NCI-H2081 treated with DMSO at 0.1 percent for 48 hours (cell line): ENCODE results near the gene INSR.

ENCODE experiments used
- DNase-seq: peaks from one replicate; lab custom pipeline; 2025; lab: John Stamatoyannopoulos, UW

The INSR gene

DNA sequence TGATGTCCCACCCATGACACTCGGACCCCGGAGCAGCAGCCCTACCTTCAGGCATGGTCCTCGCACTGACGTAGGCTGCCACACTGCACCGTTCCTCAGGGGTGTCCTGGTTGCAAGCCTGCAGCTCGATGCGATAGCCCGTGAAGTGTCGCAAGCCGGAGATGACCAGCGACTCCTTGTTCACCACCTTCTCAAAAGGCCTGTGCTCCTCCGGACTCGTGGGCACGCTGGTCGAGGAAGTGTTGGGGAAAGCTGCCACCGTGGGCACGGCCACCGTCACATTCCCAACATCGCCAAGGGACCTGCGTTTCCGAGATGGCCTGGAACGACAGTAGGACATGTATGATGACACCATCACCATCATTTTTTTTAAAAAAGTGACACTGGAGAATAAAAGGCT is 151.4 kb downstream of the INSR start:
- DNase-seq, result no peak

DNA sequence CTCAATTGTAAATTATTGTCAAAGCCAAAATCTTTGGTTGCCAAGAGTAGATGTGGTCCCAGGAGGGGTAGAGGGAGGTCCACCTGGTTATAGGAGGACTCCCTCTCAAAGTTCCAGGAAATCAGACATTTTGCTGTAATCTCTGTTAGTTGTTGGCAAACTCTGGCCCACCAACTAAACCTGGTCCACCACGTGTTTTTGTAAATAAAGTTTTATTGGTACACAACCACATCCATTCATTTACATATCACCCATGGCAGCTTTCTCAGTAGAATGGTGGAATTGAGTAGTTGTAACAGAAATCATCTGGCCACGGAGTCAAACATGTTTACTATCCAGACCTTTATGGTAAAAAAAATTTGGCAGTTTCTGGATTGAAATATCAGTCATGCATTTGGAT is 154.1 kb downstream of the INSR start:
- DNase-seq, result no peak

DNA sequence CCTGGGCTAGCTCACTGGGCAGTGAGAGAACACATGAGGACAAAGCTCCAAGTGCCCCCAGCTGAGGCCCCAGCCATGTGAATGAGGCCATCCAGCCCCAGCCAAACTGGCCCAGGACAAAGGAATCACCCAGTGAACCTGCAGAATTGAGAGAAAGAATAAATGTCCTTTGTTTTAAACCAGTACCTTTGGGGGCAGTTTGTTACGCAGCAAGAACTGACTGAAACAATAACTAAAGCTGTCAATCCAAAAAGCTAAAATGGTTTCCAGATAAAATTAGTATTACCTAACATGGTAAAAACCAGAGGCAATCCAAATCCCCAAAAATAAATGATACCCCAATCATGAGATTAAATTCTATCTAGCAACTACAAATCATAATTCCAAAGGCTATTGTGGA is 155.1 kb downstream of the INSR start:
- DNase-seq, result no peak

DNA sequence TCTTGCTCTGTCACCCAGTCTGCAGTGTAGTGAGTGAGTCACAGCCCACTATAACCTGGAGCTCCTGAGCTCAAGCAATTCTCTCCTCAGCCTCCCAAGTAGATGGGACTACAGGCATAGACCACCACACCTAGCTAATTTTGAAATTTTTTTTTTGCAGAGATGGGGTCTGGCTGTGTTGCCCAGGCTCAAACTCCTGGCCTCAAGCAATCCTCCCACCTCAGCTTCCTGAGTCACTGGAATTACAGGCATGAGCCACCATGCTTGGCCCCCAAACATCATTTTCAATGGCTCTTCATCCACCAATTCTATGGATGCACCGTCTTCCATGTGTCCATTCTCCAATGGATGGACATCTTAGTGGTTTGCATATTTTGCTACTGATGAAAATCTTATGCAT is 155.8 kb downstream of the INSR start:
- no peak for DNase-seq

DNA sequence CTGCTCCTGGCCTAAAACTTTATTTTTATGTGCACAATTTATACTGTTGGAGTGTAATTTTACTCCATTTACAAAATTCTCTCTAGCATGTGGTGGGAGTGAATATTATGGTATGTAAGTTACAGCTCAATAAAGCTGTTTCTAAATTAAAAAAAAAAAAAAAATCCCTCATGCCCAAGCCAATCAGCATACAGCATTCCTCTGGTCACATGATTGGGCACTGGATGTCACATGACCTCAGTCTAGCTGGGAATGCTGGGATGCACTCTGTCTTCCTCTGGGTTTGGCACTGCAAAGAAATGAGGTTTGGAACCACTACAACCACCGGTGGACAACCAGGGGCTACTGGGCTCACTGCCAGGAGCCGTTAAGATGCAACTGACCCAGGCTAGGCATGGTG is 157.1 kb downstream of the INSR start:
- no peak for DNase-seq

DNA sequence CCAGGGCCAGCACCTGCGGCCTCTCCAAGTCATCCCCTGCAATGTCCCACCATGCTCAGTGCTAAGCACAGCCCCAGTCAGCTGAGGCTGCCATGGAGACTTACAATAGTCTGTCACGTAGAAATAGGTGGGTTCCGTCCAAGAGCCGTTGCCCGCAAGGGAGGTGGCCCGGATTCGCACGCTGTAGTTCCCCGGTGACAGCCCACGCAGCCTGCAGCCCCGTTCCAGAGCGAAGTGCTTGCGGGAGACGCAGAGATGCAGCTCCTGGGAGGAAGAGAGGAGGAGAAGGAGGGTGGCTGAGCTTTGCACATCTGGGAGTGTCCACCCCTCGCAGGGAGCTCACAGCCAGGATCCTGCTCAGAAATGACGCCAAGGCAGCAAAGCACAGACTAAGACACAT is 162.2 kb downstream of the INSR start:
- no peak for DNase-seq

DNA sequence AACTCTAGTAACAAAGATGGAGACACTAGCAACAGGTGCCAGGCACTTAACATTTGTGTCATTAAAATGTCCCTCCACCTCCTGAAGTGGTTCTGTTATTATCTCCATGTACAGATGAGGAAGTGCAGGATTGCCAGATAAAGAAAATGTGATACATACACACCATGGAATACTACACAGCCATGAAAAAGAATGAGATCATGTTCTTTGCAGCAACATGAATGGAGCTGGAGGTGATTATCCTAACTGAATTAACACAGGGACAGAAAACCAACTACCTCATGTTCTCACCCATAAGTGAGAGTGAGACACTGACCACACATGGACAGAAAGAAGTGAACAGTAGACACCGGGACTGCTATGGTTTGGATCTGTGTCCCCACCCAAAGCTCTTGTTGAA is 164.2 kb downstream of the INSR start:
- no peak for DNase-seq

DNA sequence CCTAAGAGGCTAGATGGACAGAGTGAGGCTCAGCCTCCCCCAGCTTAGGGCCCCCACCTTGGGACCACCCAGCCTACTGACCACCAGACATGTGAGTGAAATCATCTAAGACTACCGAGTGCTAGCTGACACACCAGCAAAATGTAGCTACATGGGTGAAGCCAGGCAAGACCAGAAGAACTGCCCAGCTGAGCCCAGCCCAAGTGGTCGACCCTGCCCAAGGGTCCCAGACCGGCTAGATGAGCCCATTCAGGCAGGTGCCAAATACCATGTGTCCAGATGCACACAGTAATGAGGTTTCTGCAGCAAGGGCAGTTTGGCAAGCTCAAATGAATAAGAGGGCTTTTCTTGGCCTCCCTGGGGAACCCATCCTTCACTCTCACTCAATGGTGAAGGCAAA is 168.1 kb downstream of the INSR start:
- DNase-seq, result no peak

DNA sequence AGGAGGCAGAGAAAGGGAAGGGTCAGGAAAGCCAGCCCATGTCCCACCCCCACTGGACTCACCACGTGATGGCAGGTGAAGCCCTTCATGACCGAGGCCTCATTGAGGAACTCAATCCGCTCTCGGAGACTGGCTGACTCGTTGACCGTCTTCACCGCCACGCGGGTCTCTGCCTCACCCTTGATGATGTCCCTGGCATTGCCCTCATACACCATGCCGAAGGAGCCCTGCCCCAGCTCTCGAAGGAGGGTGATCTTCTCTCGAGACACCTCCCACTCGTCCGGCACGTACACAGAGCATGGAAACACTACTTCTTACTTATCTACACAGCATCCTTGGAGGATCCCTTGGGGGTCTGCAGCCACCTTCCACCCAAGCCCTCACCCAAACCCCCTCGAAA is 169.0 kb downstream of the INSR start:
- DNase-seq, result no peak

DNA sequence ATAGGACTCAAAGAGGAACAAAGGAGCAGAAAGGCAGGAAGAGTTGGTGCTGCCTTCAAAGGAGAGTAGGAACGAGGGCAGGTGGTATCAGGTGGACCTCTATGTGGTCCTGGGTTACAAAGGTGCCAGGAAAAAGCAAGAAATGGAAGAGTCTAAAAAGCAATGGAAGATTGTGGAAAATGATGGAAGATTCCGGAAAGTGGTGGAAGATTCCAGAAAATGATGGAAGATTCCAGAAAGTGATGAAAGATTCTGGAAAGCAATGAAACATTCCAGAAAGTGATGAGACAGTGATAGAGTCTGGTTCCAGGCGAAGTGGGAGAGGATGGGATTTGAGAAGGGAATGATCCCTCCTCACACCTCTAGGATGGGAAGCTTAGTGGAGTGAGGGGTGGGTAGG is 169.4 kb downstream of the INSR start:
- DNase-seq, result no peak

DNA sequence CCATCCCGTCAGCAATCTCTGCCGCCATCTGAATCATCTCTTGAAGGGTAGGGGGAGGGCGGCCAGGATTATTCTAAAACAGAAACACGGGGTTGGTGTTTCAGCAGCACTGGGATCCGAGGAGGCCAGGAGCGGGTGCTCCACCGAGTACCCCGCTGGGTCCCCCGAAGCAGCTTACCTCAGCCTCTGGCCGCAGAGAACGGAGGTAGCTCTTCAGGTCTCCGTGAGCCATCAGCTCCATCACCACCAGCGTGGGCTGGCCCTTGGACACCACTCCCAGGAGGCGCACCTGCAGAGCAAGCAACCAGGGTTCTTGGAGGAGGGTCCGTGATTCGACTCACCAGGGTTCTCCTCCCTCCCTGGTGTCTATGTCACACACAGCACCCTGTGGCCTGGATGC is 171.5 kb downstream of the INSR start:
- no peak for DNase-seq

DNA sequence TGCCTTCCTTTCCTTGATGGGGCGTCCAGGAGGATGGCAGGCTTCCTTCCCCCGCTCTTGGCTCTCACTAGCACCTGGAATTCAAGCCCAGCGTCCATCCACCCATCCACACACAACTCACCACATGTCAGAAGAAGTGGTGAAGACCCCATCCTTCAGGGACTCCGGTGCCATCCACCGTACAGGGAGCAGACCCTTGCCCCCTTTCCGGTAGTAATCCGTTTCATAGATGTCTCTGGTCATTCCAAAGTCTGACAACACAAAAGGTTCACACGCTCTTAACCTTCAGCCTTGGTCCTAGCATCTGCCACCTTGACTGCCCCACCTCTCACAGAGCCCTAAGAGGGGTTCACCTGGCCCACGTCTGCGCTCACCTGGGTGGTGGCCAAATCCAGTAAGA is 173.7 kb downstream of the INSR start:
- no peak for DNase-seq

DNA sequence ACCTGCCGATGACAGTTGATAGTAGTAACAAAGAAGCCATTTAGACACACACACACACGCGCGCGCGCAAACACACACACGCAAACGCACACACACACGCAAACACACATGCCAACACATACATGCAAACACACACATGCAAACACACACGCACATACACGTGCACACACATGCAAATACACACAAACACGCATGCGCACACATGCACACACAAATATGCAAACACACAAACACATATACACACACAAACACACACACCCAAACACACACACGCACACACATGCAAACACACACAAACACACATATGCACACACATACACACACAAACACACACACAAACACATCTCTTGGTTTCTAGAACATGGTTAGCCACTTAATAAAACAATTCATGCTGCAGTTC is 174.6 kb downstream of the INSR start:
- DNase-seq, result no peak

DNA sequence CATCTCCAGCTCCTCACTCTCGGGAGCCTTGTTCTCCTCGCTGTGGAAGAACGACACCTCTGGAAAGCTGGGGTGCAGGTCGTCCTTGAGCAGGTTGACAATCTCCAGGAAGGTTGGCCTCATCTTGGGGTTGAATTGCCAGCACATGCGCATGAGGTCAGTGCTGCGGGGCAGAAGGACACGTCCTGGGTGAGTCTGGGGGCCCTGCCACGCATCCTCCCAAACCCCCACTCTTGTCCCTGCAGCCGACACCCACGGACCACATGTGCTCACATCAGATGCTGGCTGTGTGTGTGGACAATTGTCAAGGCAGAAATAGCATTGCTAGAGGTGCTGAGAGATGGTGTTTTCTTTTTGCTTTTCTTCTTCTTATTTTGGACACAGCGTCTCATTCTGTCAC is 177.0 kb downstream of the INSR start:
- no peak for DNase-seq

DNA sequence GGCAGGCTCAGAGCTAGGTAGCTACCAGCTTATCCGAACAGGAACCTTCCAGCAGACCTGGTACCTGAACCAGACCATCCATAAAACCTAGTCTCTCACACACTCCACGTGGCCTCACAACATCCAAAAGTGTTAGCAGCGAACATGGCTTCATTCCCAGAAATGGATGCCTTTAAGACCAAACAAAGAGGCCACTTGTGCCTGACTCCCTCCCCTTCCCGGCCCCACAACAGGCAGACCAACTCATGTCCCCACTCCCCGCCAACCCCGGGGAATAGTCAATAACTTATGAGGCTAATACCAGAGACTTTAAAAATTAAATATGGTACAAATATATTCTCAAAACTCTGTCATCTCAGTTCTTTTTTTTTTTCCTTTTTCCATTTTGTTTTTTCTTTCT is 178.5 kb downstream of the INSR start:
- no peak for DNase-seq

DNA sequence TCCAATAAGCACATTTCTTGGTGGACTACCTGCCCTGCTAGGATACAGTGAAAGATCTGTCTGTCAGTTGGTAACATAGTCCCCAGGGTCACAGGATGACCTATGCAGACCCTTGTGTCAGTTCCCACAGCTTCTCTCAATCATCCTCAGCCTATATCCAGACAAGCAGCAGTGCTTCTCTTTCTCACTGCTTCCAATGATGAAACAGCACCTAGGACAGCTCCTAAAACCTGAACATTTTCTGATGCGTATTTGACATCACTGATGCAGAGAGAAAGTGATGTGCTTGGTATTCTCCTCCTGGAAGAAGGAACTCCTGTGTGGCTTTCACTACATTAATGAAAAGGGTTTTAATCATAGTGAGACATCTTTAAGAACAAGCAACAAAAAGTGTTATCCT is 181.0 kb downstream of the INSR start:
- DNase-seq, result no peak

DNA sequence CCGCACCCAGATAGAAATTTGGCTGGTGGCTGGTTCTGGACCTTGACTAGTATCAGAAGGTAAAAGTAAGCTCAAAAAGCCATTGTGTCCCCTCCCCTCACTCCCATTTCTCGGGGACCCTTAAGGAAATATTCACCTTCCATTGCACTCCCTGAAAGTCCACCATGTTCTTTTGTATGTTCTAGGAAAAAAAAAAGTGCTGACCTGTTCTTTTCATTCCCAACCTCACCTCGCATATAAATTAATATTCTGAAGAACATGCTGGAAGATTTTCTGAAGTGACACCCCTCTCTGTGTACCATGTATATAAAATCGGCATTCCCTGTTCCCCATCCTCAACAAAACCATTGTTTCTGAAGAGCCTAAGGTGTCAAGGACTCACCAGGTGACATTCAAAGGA is 181.5 kb downstream of the INSR start:
- DNase-seq, result no peak

DNA sequence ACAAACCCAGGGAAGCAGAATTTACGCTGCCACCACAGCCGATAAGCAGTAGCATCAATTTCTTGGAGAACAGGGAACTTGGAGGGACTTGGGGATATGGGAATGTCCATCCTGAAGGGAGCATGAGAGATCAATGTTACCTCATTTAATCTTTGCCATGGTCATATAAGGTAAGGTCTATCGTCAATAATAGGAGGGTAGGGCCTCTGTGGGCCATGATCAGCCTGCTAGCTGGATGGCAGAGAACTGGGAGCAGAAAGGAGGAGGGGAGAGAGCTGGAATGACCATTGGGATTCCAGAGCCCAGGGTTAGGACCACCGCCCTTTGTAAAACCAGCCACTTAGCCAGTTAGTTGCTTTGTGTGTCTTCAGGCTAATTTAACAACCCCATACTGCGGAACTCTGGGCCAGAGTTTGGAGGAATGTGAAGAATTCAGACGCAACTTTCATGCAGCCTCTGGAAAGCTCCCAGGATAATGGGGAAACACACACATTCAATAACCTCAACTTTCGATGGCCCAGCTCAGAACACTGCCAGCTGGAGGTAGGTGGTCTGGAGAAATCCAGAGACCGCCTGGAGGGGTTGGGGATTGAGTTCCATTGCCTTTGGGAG is 184.4 kb downstream of the INSR start:
- no peak for DNase-seq

DNA sequence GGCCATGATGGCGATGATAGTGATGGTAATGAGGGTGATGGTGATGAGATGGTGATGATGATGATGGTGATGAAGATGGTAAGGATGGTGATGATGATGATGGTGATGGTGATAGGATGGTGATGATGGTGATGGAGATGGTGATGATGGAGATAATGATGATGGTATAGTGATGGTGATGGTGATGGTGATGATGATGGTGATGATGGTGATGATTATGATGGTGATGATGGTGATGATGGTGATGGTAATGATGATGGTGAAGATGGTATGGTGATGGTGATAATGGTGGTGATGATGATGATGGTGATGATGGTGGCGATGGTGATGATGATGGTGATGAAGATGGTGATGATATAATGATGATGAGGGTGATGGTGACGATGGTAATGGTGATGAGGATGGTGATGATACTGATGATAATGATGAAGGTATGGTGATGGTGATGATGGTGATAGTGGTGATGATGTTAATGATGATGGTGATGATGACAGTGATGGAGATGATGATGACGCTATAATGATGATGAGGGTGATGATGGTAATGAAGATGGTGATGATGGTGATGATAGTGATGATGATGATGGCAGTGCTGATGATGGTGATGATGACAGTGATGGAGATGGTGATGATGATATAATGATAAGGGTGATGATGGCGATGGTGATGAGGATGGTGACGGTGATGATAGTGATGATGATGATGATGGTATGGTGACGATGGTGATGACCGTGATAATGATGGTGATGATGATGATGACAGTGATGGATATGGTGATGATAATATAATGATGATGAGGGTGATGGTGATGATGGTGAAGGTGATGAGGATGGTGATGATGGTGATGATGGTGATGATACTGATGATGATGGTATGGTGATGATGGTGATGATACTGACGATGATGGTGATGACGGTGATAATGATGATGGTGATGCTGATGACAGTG is 187.2 kb downstream of the INSR start:
- DNase-seq, result no peak

DNA sequence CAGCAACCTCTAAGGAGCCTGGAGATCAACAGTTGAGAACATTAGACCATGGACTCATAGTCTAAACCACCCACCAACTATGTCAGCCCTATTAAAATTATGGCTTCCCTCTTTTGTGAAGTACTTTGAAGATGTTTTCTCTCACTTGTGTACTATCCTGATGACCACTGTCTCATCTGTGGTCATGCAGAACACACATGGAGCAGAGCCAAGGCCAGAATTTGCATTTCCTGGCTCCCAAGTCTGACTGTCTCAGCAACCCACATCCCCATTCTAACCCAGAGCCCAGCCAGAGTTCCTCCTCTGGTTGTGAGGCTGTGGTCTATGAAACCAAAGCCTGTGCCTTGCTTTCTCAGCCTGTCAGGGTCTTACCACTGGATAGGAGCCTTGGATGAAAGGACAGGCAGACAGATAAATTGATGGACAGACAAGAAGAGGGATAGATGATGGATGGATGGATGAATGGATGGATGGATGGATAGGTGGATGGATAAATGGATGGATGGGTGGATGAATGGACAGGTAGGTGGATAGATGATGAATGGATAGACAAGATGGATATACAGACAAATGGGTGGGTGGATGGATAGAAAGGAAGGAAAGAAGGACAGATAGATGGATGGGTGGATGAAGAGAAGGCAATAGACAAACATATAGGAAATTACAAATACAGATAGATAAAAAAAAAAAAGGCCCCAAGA is 189.3 kb downstream of the INSR start:
- no peak for DNase-seq

DNA sequence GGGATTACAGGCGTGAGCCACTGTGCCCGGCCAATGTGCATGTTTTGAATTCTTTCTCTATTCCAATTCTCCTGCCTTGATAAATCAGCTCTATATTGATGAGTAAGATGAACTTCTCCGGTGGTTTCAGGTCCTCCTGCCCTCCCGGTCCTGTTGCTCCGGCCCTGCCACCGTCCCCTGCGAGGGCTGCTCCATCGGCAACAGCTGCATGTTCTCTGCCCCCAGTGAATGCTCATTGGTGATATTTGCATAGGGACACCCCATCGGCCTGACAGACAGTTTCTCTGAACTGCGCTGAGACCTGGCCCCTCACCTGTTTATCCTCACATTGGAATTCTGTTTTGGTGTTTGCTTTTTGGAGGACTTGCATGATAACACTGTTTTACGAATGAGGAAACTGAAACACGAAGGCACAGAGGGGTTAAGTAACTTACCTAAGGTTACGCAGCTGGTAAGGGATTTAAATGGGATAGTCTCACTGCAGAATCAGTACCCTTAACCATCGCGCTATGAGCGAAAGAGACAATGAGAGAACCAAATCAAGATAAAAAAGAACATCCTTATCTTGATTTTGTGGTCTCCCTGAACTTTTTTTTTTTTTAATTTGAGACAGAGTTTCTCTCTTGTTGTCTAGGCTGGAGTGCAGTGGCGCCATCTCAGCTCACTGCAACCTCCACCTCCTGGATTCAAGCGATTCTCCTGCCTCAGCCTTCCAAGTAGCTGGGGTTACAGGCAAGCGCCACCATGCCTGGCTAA is 192.5 kb downstream of the INSR start:
- DNase-seq, result no peak

DNA sequence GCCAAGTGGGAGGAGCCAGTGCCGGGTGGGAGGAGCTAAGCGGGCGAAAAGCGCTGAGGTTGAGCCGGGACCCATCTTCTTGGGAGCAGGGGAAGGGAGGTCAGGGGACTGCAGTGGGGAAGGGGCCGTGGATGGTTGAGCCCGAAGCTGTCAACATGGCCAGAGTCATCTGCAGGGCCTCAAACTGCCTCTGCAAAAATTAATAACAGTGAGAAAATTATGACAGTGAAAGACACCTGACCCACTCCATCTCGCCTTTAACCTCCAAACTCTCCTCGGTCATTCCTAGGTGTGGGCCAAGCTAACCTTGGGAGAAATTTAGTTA is 194.7 kb downstream of the INSR start:
- no peak for DNase-seq
